ENCODE data around the gene MTCH2. TPM values are rescaled to one million over a fixed set of nuclear protein-coding genes. Genes with fewer than 3 reads are reported as not detected.

The MTCH2 gene
- total RNA-seq, 1 experiment from 2014 or later = 138 TPM

GRCh38 chr11:47669856-47670255 is 27.5 kb upstream of the MTCH2 start:
- no peak overlapping the region for H2AFZ ChIP-seq (ENCODE audit: low read depth, low read length, poor library complexity, severe bottlenecking)
- H3K36me3 ChIP-seq (ENCODE audit: control insufficient read depth in 1 of 2, insufficient read depth in 2 of 2, low read length in 2 of 2) = no peaks in the 10 kb centered on the region
- no peak overlapping the region for H3K4me3 ChIP-seq (replicated peaks in 1 of 2; ENCODE audit: low read depth in 1 of 2, low read length in 2 of 2)
- intact Hi-C loops (cut with micrococcal nuclease) = no loop called here
- ATAC-seq = no peak
- no peaks in the 10 kb centered on the region for H3K27me3 ChIP-seq (ENCODE audit: insufficient read depth, low read length)
- no peaks in the 10 kb centered on the region for H4K20me1 ChIP-seq (ENCODE audit: insufficient read depth)
- H3K79me2 ChIP-seq (ENCODE audit: insufficient read depth, low read length) = no peaks in the 10 kb centered on the region
- peaks cover 2 to 15% of the 10 kb centered on the region in 2 experiments; a peak in 3 of 4 replicates for H3K4me1 ChIP-seq (ENCODE audit: control insufficient read depth in 1 of 2, insufficient read depth in 2 of 2, low read length in 2 of 2)
- DNase-seq (ENCODE audit: low read depth, low spot score) = no peak
- no TSS peak for BruUV-seq (replicated peaks)
- no peak overlapping the region for H3K9ac ChIP-seq (ENCODE audit: low read length)
- H3K9me3 ChIP-seq (ENCODE audit: control insufficient read depth in 1 of 2, insufficient read depth in 1 of 2, low read depth in 1 of 2, low read length in 2 of 2) = no peaks in the 10 kb centered on the region
- no peak overlapping the region for H3K4me2 ChIP-seq (ENCODE audit: low read length)
- ChIA-PET RAD21 (ENCODE audit: low non-redundant PET in 1 of 2, low total read pairs in 2 of 2, uncharacterized antibody in 2 of 2, unreplicated experiment in 2 of 2) (no interaction called here), CTCF (no interaction called here), POLR2A (no interaction called here)
- H3K27ac ChIP-seq (ENCODE audit: low read depth, low read length) = no peak overlapping the region
- no peaks in the 10 kb centered on the region for H3K9me2 ChIP-seq (ENCODE audit: insufficient read depth)
- no peak for TF ChIP-seq CEBPB (IDR thresholded peaks at IDR 0.05; ENCODE audit: low read depth)
- TF ChIP-seq SP1 (IDR thresholded peaks at IDR 0.05; ENCODE audit: low read depth) = no peak
- no peak for TF ChIP-seq ELF1 (IDR thresholded peaks at IDR 0.05; ENCODE audit: borderline replicate concordance, low read depth)
- no peak for TF ChIP-seq SIN3A (IDR thresholded peaks at IDR 0.05; ENCODE audit: low read depth)
- no peak for TF ChIP-seq SRF (IDR thresholded peaks at IDR 0.05; ENCODE audit: low read depth)
- TF ChIP-seq EZH2phosphoT487 (IDR thresholded peaks at IDR 0.05; ENCODE audit: borderline replicate concordance) = no peak
- no peak for TF ChIP-seq REST (IDR thresholded peaks at IDR 0.05; ENCODE audit: low read depth)
- TF ChIP-seq RAD21 (IDR thresholded peaks at IDR 0.05; ENCODE audit: low read depth) = no peak
- TF ChIP-seq CTCF (IDR thresholded peaks at IDR 0.05 in 2 of 3, conservative IDR thresholded peaks at IDR 0.05 in 1 of 3; ENCODE audit: borderline replicate concordance in 1 of 3, insufficient read depth in 1 of 3, low read depth in 2 of 3, low read length in 2 of 3) = no peak
- no peak for TF ChIP-seq ZBTB33 (IDR thresholded peaks at IDR 0.05; ENCODE audit: extremely low read depth, insufficient replicate concordance, low read length)
- TF ChIP-seq MAX (IDR thresholded peaks at IDR 0.05) = no peak
- no peak for TF ChIP-seq ZFX (IDR thresholded peaks at IDR 0.05)
- no peak for TF ChIP-seq YY1 (IDR thresholded peaks at IDR 0.05; ENCODE audit: extremely low read depth, insufficient replicate concordance, low read depth, low read length)
- TF ChIP-seq CBX3 (IDR thresholded peaks at IDR 0.05; ENCODE audit: low read depth) = no peak
- TF ChIP-seq EGR1 (IDR thresholded peaks at IDR 0.05; ENCODE audit: low read depth) = no peak
- no peak for TF ChIP-seq ZNF274 (IDR thresholded peaks at IDR 0.05; ENCODE audit: low read depth, low read length)
- TF ChIP-seq POLR2AphosphoS5 (IDR thresholded peaks at IDR 0.05; ENCODE audit: low read depth, low read length) = no peak
- TF ChIP-seq JUND (IDR thresholded peaks at IDR 0.05) = no peak
- no peak for TF ChIP-seq EZH2 (IDR thresholded peaks at IDR 0.05)
- TF ChIP-seq TCF7L2 (IDR thresholded peaks at IDR 0.05; ENCODE audit: borderline replicate concordance, extremely low read depth, insufficient read depth, insufficient read length) = no peak

Measured in HCT116 (cell line).